CD4-positive, alpha-beta T cell treated with Interleukin-4 for 4 hours (primary cell): Measurements from ENCODE around the gene SASH1.

Source experiments
- DNase-seq: peaks from one replicate; pipeline ENCODE4 v3.0.0-alpha.2; 2020

The SASH1 gene

DNA sequence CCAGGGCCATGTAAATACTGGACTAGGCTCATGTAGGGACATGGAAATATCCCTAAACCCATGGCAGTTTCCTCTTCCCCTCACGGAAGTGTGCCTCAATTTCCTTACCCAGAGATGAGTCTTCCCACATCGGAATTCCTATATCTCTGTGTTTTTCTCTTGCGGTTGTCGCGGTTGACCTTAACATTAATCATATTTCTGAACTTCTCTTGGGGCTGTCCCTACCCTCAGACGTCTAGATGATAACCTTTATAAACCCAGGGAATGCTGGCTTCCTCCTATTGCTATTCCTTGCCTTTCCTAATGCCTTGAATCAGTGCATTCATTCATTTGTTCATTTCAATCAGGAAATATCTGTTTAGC is 160.1 kb downstream of the SASH1 start:
- no peak for DNase-seq

DNA sequence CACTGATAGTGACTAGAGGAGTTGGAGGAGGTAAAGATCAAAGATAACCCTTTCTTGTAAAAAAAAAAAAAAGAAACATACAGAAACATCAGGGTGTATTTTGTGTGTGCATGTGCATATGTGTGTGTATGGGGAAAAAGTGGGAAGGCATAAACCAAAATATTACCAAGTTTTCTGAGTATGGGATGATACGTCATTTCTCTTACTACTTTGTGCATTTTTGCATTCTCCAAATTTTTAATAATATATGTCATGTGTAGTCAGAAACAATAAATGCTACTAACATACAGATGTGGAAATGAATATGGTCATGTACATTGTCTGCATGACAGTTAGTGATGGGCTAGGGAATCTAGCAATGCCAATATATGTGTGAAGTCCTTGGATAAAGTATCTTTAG is 161.1 kb downstream of the SASH1 start:
- DNase-seq: no peak

DNA sequence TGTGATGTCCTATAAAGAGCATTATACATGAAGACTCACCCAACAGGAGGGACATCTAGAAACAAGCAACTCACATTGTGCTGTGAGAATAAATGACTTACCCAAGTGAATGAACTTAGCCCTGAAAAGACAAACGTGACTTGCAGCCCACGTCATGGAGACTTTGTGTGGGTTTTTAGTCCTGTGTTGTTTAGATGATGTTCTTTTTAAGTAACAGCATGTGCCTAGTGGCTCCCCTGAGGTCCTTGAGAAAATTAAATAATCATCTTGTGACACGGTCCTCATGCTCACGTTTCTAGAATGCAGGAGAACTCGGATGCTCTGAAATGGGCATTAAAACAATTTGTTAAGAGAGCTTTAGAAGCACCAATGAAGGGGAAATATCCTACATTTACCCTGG is 165.1 kb downstream of the SASH1 start:
- no peak for DNase-seq

DNA sequence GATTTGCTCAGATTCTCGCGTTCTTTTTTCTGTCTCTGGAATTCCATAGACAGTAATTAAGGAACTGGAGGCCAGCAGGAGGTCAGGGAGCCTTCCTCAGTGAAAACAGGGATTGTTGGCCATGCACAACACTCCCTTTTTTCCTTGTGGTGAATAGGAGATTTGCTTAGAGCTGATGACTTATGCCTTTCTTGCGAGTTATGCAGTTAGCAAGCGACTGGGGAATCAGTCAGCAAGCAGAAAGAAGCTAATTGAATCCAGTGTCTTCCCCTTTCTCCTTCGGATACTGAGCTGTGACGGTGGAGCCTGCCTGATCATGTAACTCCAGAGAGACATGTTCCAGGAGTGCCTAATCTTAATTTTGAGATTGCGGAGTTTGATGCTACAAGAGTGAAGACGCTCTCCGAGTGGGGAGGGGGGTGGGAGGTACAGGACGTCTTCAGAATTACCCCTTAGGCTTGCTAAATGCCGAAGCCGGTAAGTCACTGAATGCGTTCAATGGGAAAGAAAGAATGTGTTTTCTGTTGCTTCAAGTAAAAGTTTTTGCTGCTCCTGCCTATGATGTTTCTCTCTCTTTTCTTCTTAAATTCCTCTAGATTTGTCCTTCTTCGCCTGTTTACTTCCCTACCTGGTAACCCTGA is 165.9 kb downstream of the SASH1 start:
- no peak for DNase-seq

DNA sequence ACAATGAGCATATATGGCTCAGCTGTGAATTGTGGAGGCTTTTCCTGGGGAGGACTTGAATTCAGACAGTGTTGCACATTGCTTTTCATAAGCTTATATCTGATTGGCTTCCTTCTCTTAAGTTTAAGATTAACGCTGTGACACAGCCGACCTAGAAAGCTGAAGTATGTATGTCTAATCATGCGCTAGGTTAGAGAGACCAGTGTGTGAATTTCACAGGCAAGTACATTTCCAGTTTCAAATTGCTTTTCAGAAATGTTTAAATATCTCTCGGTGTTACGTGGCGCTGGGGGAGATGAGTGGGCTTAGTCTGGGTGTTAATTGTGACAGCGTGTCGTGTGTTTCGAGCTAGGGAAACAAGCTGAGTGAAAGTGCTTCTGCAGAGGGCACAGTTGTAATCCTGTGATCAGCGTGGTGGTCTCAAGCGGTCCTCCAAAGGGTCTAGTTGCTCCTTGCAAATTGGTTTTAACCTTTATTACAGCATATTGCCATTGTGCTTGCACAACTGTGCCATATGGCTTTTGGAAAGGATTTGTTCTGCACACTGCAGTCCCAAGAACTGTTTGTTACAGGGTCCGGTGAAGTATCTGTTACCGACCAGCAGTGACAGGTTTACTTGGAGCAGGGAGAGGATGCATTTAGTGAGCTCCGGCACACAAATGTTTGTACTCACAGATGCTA is 166.6 kb downstream of the SASH1 start:
- no peak for DNase-seq

DNA sequence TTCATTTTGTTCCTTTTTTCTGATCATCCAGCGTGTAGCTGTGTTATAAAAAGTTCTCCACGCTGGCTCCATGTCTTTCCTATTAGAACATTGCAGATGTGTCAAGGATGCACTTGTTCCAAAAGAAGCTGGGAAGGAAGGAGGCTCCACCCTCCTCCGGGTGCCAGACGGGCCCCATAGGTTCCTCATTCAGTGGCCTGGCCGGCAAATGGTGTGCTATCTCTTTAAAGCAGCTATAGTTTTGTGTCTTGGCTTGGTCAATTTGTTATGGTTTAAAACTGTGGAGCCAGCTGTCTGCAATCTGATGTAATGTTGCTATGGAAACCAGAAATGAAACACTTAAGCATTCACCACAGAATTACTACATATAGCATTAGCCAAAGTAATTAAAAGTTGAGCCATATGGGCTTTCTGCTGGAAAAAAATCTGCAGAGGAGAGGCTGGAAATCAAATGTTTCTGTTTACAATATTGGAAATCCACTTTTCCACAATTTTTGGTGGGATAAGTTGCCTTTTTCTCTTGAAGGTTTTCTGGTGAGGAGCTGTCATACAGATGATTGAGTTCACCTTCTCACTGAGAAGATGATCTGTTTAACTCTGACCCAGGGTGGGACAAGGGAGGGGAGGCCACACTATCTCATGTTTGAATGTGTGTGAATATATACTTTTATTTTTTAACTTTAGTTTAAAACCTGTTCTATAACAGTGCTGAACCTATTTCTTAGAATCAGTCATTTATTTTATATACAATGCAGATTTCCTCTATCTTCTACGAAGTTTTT is 167.4 kb downstream of the SASH1 start:
- DNase-seq: peak; percentile 1

DNA sequence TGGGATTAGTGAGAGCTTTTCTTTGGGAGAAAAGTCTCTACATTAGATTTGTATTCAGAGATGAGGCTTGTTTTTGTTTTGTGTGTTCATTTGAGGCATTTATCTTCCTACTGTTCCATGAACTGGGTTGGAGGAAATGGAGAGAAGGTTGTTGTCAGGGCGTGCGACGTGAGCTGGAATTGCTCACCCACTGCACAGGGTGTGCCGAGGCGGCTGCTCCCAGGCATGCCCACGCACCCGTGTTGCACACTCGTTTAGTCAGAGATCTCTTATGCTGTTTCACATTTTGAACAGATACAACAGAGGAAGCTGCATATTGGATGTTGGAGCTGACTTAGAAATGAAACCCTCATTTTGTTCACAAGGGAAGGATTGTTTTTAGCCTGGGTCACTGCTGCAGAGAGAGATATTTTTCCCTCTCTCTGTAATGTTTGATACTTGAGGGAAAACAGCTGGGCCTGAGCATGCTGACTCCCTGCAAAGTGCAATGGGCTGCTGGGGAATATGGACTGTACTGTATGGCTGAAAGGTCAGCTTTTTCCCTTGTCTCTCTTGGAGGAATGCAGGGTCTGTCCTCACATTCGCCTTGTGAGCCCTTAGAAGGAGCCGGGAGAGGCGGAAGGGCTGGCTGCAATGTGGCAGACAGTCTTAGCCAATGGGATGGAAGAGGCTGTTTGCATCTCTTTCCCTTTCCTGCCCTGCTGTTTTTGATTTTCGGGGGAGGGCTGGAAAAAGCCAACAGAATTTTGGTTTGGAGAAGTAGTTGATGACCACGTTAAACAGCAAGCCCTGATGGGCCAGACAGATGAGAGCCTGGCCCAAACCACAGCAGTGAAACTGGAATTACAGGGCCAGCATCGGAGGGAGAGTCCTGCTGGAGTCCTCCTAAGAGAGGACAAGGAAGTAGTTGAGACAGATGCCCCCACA is 170.8 kb downstream of the SASH1 start:
- no peak for DNase-seq

DNA sequence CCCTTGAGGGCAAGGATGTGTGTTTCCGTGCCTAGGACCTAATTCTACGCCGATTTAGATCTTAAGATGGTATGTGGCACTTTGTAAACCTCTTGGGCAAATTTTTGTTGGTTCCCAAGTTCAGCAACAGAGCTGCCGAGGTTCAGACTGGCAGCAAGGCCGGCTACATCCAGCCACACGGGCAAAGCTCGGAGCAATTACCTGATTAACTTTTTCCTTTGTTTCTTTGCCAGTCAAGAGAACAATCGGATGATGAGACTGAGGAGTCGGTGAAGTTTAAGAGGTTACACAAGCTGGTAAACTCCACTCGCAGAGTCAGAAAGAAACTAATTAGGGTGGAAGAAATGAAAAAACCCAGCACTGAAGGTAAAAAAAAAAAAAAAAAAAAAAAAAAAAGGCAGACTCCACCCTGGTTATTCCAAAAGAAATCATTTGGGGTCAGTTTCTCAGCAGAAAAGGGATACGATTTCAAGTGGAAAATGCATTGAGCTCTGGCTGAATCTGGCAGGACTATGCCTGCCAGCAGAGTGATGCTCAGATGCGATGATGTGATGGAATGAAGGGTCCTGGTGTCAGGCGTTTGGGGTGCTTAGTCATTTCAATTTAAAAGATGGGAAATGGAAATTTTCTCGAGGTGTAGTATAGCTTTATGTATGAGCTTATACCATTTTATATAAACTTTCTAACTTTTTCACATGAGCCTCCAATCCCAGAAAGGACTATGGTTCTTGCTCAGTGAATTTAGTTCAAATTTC is 171.6 kb downstream of the SASH1 start:
- no peak for DNase-seq

DNA sequence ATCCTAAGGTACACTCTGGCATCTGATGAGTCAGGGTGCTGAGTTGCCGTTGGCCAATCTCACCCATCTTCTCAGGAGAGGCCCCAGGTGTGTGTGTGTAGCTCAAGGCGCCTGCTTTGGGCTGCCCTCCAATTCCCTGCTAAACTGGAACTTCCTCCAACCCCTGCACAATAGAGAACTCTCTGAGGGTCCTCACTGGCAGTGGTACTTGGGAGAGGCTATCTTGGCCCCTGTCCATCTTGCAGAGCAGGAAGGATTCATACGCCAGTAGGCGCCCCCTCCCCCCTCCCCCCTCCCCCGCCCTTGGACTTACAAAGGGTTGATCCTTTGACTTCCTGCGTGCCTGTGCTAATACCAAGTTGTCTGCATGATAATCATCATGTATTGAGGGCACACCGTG is 173.6 kb downstream of the SASH1 start:
- no peak for DNase-seq

DNA sequence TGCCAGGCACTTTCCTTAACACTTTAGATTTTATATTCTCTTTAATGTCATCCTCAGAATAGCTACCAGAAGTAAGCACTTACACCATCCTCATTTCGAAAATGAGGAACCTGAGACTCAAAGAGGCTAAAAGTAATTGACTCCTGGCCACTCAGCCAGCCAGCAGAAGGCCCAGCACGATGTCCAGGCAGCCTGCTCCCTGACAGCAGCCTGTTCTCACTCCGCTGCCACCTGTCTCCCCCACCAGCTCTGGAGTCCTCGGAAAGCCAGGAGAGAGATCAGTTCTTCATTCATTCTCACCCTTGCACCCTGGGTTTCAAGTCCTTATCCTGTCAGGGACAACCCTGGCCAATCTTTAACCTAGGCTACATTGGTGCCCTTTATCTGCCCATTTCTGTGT is 174.0 kb downstream of the SASH1 start:
- no peak for DNase-seq

DNA sequence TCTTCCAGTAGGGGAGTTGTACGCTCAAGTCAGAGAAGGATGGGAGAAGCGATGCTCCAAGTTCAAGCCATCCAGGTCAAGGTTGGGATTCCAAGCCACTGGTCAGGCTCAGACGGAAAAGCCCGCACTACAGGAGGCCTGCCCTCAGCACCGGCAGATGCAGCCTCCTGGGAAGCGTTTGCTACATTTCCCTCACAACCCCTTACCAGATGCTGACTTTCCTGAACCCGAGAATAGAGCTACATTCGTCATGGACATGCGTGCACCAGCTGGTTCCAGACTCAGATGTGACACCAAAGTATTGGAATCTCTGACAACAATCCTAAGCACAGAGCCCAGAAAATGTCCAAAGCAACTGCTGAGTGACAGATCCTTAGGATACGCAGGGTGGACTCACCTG is 174.8 kb downstream of the SASH1 start:
- DNase-seq: no peak

DNA sequence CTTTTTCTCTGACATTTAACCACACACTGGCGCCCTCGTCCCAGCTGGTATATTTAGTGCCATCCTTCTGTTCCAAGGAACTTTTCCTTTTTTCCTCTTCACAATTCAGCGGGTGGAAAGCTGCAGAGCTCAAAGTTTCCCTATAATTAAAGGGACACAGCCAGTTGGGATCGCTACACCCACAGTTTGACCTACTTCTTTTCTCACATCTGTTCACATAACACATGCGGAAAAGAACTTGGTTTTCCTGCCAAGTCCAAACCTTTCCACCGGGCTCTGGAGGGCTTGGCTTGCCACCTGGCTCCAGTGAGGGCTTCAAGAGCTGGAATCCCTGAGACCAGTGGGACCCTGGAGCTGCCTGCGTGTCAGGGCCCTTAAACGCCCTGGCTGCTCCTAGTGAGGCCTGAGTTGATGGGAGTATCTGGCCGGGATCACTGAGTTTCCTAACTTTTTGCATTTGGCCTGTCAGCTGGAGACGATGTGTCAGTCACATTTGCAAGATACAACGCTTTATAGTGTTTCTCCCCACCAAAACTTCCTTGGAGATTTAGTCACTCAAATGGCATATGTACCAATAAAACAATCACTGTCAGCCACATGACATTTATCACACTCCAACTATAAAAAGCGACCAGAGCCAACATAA is 176.0 kb downstream of the SASH1 start:
- DNase-seq: no peak

DNA sequence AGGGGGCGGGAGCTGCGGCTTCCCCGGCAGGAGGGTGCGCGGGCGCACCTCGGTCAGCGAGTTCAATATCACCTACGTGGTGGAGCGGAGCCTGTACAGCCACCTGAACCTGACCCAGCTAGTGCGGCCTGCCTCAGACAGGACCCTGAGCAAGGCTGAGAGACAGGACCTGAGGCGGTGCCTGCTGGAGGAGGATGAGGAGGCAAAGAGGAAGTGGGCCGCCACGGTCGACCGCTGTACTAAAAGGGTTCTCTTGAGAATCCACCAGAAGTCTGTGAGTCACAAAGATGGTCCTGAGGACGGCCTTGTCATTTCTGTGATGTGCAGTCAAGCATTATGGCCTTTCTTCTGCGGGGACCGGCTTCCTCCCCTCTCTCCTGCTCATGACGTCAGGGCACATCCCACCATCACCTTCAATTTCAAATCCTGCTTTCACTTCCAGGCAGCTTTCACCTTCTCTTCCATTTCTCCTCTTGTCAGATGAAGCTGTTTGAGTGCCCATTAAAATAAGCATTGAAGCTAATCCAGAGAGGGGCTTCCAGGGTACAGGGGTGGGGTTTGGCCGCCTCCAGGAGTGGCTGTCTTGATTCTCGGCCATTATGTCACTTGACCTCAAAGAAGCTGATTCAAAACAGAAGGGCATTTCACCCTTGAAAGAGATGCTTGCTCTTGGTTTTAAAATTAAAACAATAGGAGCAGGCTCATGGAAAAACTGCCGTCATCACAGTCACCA is 177.6 kb downstream of the SASH1 start:
- no peak for DNase-seq

DNA sequence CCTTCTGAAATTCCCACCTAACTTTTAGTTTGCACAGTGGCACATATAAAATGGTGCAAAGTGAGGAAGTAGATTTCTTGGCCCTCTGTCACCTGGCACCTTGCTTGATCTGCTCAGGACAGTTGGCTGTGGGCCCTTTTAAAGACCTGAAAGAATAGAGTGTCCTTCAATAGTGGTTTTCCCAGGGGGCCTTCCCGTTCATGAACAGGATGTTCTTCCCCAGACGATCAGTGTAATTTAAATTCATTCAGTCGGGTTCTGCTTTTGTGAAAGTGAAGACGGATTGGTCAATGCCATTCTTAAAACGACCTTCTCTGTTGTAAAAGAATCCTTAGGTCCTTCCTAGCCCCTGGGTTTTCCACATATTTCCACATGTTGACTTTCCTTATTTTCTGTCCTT is 178.5 kb downstream of the SASH1 start:
- DNase-seq: no peak

DNA sequence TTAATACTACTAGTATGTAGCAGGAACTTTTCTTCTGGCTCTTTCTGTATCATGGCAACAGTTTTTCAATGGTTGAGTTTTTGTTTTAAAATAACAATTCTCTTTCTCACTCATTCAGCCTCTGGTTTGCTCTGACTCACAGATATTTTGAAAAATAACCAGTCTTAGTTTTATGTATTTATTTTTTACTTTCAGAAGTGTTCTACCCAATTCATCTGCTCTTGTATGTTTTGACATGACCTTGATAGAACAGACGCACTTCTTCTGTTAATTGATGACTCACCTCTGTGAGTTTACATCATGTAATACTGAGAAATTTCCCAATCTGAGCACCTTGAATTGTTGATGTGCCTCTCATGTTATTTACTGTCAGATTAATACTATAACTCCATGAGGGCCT is 178.9 kb downstream of the SASH1 start:
- no peak for DNase-seq

DNA sequence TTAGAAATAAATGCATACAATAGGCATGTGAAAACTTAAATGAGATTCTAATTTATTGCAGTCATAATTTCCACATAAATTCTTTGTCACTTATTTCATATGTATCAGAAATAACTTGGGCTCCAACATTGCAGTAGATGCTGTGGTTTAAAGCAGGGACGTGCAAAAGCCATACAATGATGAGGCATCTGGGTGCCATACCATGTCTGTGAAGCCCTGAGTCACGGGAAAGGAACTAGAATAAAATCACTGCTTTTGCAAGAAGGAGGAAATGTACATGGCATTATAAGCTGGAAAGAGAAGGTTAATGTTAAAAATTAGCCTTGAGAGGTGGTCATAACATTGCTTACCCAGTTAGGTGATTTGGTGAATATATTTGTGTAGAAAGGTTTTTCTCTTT is 180.4 kb downstream of the SASH1 start:
- no peak for DNase-seq

DNA sequence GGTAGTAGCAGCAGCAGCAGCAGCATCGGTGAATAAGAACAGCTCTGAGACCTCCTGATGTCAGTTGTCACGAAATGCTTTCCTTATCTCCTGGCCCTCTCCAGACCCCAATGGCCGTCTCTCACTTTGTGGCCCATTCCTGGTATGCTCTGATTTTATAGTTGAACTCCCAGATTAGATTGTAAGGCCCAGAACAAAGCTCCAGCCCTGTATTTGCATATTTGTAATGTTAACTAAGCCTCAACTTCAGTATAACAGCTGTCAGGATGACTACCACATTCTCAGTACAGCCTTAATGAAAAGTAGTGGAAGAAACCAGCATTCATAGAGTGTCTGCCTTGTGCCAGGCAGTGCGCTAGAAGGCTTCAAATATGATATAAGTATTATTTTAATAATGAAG is 180.9 kb downstream of the SASH1 start:
- no peak for DNase-seq

DNA sequence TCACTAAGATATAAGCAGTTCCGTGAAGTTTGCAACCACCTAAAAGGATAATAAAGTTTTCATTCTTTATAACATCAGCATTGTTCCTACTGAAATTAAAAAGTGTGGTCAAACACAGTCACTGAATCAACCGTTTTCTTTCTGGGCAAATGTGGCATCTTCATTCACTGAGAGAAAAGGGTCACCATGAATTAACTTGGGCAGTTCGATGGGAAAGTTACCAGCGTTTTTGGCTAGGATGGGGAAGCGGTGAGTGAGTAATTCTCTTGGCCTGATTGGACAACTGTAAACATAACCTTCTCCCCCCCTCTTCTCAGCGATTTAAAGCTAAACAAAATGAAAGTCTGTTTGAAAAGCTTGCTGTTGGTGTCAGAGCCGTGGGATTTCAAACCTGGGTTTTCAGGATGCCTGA is 181.8 kb downstream of the SASH1 start:
- no peak for DNase-seq

DNA sequence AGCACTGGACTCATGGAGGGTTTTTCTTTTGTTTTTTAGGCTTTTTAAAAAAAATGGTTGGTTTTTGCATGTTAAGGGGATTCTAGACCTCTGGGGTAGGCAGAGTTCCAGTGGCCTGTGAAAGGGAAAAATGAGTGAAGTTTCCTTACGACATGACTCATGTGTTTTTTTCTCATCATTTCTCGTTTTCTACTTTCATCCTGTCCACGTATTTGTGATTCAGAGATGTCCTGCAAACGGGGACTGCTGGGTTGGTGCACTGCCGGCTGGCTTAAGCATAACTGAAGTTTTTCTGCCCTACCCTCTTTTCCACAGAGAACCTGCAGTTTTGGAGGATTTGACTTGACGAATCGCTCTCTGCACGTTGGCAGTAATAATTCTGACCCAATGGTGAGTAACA is 182.3 kb downstream of the SASH1 start:
- DNase-seq: no peak

DNA sequence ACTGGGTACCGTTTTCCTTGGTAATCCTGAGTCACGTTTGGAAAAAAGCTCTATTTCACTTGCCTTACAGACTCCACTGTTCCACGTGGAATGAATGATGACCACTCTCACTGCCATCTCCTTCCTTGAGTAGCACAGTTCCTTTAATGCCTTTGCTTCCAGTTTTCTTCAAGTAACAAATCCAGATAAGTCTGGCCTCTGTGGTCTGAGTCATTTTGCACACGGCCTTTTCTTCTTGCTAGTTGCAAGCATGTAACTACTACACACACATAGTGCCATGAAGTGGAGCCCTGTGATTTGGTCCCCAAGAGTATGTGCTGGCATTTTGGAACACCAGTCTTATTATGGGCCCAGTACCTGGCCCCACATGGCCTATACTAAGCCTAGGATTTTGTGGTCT is 182.8 kb downstream of the SASH1 start:
- DNase-seq: no peak

DNA sequence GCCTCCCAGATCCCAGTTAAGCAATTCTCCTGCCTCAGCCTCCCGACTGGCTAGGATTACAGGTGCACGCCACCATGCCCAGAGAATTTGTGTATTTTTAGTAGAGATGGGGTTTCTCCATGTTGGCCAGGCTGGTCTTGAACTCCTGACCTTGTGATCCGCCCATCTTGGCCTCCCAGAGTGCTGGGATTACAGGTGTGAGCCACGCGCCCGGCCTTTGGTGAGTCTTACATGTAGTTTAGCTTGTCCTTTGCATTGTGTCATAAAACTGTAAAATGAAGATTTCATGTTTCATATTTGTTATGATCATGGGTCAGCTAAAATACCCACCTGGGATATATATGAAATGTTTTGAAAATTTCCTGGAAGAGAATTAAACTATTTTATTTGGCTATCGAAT is 183.5 kb downstream of the SASH1 start:
- no peak for DNase-seq
